ENCODE results near the gene USP2.
A peak's percentile ranks its signal among the peaks of the same experiment; 100 is the strongest.

The USP2 gene

GRCh38 chr11:119373059-119373920 lies 8.2 kb downstream of the USP2 start:
- no peak for TF ChIP-seq CTCF (IDR thresholded peaks at IDR 0.05; ENCODE audit: low read depth, low read length, missing control alignments)
- DNase-seq (ENCODE audit: low read depth), result no peak

GRCh38 chr11:119372260-119373058 lies 9.0 kb downstream of the USP2 start:
- TF ChIP-seq CTCF (IDR thresholded peaks at IDR 0.05; ENCODE audit: low read depth, low read length, missing control alignments), result no peak
- no peak overlapping the region for H3K4me3 ChIP-seq (ENCODE audit: low read depth, low read length)
- no peak for DNase-seq (ENCODE audit: low read depth)

More at GRCh38 chr11:119373059-119373920, 8.2 kb downstream of the USP2 start:
- H3K4me3 ChIP-seq (ENCODE audit: low read depth, low read length), result no peak overlapping the region

- H3K4me3 ChIP-seq (ENCODE audit: low read depth, low read length), result no peak overlapping the region
- DNase-seq (ENCODE audit: low read depth), result no peak
- peak; percentile 30 for TF ChIP-seq CTCF (IDR thresholded peaks at IDR 0.05; ENCODE audit: low read depth, low read length, missing control alignments)
Measured at GRCh38 chr11:119371778-119372182, 9.7 kb downstream of the USP2 start.

GRCh38 chr11:119371067-119371601 lies 10.4 kb downstream of the USP2 start:
- DNase-seq (ENCODE audit: low read depth), result no peak
- no peak overlapping the region for H3K4me3 ChIP-seq (ENCODE audit: low read depth, low read length)
- no peak for TF ChIP-seq CTCF (IDR thresholded peaks at IDR 0.05; ENCODE audit: low read depth, low read length, missing control alignments)

- no peak for DNase-seq (ENCODE audit: low read depth)
- no peak overlapping the region for H3K4me3 ChIP-seq (ENCODE audit: low read depth, low read length)
- TF ChIP-seq CTCF (IDR thresholded peaks at IDR 0.05; ENCODE audit: low read depth, low read length, missing control alignments), result no peak
Measured at GRCh38 chr11:119370486-119371046, 10.9 kb downstream of the USP2 start.

- H3K4me3 ChIP-seq (ENCODE audit: low read depth, low read length), result no peak overlapping the region
- TF ChIP-seq CTCF (IDR thresholded peaks at IDR 0.05; ENCODE audit: low read depth, low read length, missing control alignments), result no peak
- no peak for DNase-seq (ENCODE audit: low read depth)
Measured at GRCh38 chr11:119369132-119369925, 12.2 kb downstream of the USP2 start.
